Stimulated activated CD8-positive, alpha-beta memory T cell treated with anti-CD3 and anti-CD28 coated beads, Interleukin-4, amount 100 ng/mL, for 1 hour (primary cell): Measurements from ENCODE around the gene ARL6IP6.

Source experiments
- DNase-seq, 2 donors: peaks; one replicate each; pipeline ENCODE4 v3.0.0-alpha.2; 2020; ENCODE audit warnings: low read depth in 2 of 2, low spot score in 1 of 2

The ARL6IP6 gene

DNA sequence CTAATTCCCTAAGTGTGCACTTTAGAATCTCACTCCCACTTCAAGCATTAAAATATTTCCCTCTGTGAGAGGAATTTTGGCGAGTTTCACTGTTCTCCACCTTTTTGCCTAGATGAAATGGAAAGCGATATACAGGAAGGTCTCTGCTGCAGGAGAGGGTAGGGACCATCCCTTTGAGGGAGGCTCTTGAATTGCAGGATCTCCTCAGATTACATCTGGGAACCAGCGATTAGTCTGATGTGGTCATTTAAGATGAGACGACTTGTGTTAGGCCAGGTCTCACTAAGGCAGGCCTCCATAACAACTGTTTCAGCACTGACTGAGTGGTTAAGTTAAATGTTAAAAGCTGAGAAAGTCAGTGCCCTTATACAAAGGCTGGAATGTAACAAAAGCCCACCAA, 74.6 kb downstream of the ARL6IP6 start:
- DNase-seq = no peak

DNA sequence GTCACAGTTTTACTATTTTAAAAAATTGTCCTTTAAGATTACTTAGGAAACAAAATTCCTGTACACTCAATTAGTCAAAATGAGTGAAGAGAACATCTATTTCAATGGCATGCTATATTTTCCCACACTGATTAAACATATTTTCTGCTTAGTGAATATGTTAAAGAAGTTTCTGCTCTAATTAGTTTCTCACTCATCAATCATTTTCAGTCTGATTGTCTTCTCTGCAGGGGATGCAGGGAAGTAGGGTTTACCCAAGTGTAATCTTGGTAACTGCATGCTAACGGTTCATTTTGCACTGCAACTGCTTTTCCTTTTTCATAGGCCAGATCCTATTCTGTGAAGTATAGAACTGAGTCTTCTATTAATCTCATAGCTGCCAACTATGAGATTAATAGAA, 78.5 kb downstream of the ARL6IP6 start:
- DNase-seq = no peak

DNA sequence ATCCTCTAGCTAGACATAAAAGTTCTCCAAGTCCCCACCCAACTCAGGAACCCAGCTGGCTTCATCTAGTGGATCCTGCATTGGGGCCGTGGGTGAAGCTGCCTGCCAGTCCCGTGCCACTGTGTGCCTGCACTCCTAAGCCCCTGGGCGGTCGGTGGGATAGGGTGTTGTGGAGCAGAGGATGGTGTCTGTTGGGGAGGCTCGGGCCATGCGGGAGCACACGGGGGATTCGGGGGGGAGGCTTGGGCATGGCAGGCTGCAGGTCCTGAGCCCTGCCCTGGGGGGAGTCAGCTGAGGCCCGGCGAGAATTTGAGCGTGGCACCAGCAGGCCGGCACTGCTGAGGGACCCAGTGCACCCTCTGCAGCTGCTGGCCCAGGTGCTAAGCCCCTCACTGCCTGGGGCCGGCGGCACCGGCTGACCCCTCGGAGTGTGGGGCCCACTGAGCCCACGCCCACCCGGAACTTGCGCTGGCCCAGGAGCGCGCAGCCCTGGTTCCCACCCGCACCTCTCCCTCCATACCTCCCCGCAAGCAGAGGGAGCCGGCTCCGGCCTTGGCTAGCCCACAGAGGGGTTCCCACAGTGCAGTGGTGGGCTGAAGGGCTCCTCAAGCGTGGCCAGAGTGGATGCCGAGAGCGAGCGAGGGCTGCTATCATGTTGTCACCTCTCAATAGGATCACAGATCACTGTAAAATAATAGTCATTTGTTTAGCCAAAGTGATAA, 86.4 kb downstream of the ARL6IP6 start:
- DNase-seq = no peak

DNA sequence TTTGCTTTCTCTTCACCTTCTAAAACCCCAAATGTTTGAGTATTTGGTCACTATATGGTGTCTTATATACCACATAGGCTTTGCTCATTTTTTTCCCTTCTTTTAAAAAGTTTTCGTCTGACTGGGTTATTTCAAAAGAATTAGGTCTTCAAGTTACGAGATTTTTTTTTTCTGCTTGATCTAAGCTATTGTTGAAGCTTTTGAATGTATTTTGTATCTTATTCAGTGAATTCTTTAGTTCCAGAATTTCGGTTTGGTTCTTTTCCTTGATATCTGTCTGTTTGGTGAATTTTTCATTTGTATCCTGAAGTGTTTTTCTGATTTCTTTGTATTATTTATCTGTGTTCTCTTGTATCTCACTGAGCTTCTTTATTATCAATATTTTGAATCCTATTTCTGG, 93.5 kb downstream of the ARL6IP6 start:
- no peak for DNase-seq
